ENCODE measurements around the gene LAIR2. TPM values are rescaled to one million over a fixed set of nuclear protein-coding genes. Genes with fewer than 3 reads are reported as not detected.

LAIR2 gene
- total and polyA plus RNA-seq, 2 of the 13 experiments (the other 11 are each of a cell fraction or from before 2014, with no cell fraction given) = 1.3 to 1.9 TPM

- TF ChIP-seq, protein P1, sequence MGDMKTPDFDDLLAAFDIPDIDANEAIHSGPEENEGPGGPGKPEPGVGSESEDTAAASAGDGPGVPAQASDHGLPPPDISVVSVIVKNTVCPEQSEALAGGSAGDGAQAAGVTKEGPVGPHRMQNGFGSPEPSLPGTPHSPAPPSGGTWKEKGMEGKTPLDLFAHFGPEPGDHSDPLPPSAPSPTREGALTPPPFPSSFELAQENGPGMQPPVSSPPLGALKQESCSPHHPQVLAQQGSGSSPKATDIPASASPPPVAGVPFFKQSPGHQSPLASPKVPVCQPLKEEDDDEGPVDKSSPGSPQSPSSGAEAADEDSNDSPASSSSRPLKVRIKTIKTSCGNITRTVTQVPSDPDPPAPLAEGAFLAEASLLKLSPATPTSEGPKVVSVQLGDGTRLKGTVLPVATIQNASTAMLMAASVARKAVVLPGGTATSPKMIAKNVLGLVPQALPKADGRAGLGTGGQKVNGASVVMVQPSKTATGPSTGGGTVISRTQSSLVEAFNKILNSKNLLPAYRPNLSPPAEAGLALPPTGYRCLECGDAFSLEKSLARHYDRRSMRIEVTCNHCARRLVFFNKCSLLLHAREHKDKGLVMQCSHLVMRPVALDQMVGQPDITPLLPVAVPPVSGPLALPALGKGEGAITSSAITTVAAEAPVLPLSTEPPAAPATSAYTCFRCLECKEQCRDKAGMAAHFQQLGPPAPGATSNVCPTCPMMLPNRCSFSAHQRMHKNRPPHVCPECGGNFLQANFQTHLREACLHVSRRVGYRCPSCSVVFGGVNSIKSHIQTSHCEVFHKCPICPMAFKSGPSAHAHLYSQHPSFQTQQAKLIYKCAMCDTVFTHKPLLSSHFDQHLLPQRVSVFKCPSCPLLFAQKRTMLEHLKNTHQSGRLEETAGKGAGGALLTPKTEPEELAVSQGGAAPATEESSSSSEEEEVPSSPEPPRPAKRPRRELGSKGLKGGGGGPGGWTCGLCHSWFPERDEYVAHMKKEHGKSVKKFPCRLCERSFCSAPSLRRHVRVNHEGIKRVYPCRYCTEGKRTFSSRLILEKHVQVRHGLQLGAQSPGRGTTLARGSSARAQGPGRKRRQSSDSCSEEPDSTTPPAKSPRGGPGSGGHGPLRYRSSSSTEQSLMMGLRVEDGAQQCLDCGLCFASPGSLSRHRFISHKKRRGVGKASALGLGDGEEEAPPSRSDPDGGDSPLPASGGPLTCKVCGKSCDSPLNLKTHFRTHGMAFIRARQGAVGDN (CRISPR knock-in tag; IDR thresholded peaks at IDR 0.05) = no peak
- TF ChIP-seq PCBP2 (optimal IDR thresholded peaks at IDR 0.05; ENCODE audit: low read depth, low read length, poor library complexity, severe bottlenecking) (no peak), ZNF574 (CRISPR knock-in tag; IDR thresholded peaks at IDR 0.05) (no peak), TEAD2 (CRISPR knock-in tag; IDR thresholded peaks at IDR 0.05) (no peak), ZNF512B (CRISPR knock-in tag; IDR thresholded peaks at IDR 0.05; ENCODE audit: borderline replicate concordance) (no peak), ZNF775 (CRISPR knock-in tag; IDR thresholded peaks at IDR 0.05; ENCODE audit: borderline replicate concordance) (no peak)
These were observed 16.8 kb upstream of the LAIR2 start (continued) for GRCh38 chr19:54485851-54486250.
